Central memory CD4-positive, alpha-beta T cell (primary cell): ENCODE results near the gene SLC13A3.

ENCODE experiments used
- DNase-seq: peaks from one replicate; pipeline ENCODE4 v3.0.0; 2022

Gene SLC13A3

GRCh38 chr20:46519471-46520068 lies 131.7 kb downstream of the SLC13A3 start:
- no peak for DNase-seq

- no peak for DNase-seq
Measured at GRCh38 chr20:46512943-46513844, 138.1 kb downstream of the SLC13A3 start, which contains the start of gene ZNF334. TSS of gene ZNF334 (minus strand) at chr20:46513559. CDS start at chr20:46512102, 1,457 bp downstream.

- no peak for DNase-seq
Measured at GRCh38 chr20:46509523-46509922, 141.7 kb downstream of the SLC13A3 start.
